Gastroesophageal sphincter (tissue), 3 donors: ENCODE measurements around the gene NUAK1.

Experiments
- CTCF ChIP-seq, 4 experiments: fragments of 200-600 bp in 2 of 4; fragments of 450-650 bp in 2 of 4; sonication (generic) in 1 of 4; IDR thresholded peaks; one replicate each; pipeline ENCODE4 v1.5.1; 2017 to 2019; ENCODE audit warnings: antibody characterized with exemption in 4 of 4, mild to moderate bottlenecking in 2 of 4, moderate library complexity in 2 of 4
- EP300 ChIP-seq: sonication (generic); formaldehyde crosslinking; IDR thresholded peaks from one replicate; pipeline ENCODE4 v1.6.1; 2017; ENCODE audit warnings: antibody characterized with exemption, mild to moderate bottlenecking
- POLR2A ChIP-seq, 2 donors: fragments of 450-650 bp; IDR thresholded peaks; one replicate each; pipeline ENCODE4 v1.6.1; 2017; ENCODE audit warnings: antibody characterized with exemption in 2 of 2, mild to moderate bottlenecking in 2 of 2, moderate library complexity in 1 of 2
- POLR2AphosphoS5 ChIP-seq: sonication (generic); formaldehyde crosslinking; IDR thresholded peaks from one replicate; pipeline ENCODE4 v1.6.1; 2017; ENCODE audit warnings: antibody characterized with exemption

GRCh38 chr12:106088246-106088808, 50.4 kb downstream of the NUAK1 start:
- TF ChIP-seq CTCF (IDR thresholded peaks at IDR 0.05) (no peak), POLR2A (IDR thresholded peaks at IDR 0.05) (no peak), POLR2AphosphoS5 (no peak), EP300 (no peak)
